Progenitor cell of endocrine pancreas (in vitro differentiated cells): ENCODE results near the gene ACTR3. TPM values are rescaled to one million over a fixed set of nuclear protein-coding genes. Genes with fewer than 3 reads are reported as not detected.
"Not testable (repeated sequence)": the region's sequence is repeated elsewhere in the genome, so short reads cannot be mapped to it uniquely, and the experiment has no call there.

Source experiments
- DNase-seq: peaks from one replicate; pipeline ENCODE4 v3.0.0; 2021; ENCODE audit warnings: low spot score; ENCODE audit not compliant: unreplicated experiment
- H3K27ac Mint-ChIP-seq: 2 replicates; pipeline ENCODE4 v1.8.0; 2021; ENCODE audit warnings: mild to moderate bottlenecking, moderate library complexity, mixed read lengths
- H3K27me3 Mint-ChIP-seq: 2 replicates; pipeline ENCODE4 v1.8.0; 2021; ENCODE audit warnings: mixed read lengths
- H3K36me3 Mint-ChIP-seq: 2 replicates; pipeline ENCODE4 v1.8.0; 2022; ENCODE audit warnings: mixed read lengths; ENCODE audit not compliant: insufficient read depth
- H3K4me1 Mint-ChIP-seq: 2 replicates; pipeline ENCODE4 v1.8.0; 2021; ENCODE audit warnings: low read depth, mixed read lengths
- H3K4me3 Mint-ChIP-seq: 2 replicates; pipeline ENCODE4 v1.8.0; 2021; ENCODE audit warnings: low read depth, mild to moderate bottlenecking, moderate library complexity, mixed read lengths
- H3K9me3 Mint-ChIP-seq: 2 replicates; pipeline ENCODE4 v1.8.0; 2021; ENCODE audit warnings: low read depth, mixed read lengths
- total RNA-seq: library from RNA; stranded (reverse); gene quantifications from 2 replicates; pipeline ENCODE4 v1.2.1, GENCODE V29; 2021
- TF ChIP-seq, protein P1 (sequence below): fragments of 200-600 bp; sonication (generic); IDR thresholded peaks from one replicate; pipeline ENCODE4 v1.5.0; 2021; ENCODE audit warnings: antibody characterized with exemption, mild to moderate bottlenecking; ENCODE audit not compliant: unreplicated experiment

ACTR3 gene
- total RNA-seq, 1 donor from 2014 or later: 156 TPM

DNA sequence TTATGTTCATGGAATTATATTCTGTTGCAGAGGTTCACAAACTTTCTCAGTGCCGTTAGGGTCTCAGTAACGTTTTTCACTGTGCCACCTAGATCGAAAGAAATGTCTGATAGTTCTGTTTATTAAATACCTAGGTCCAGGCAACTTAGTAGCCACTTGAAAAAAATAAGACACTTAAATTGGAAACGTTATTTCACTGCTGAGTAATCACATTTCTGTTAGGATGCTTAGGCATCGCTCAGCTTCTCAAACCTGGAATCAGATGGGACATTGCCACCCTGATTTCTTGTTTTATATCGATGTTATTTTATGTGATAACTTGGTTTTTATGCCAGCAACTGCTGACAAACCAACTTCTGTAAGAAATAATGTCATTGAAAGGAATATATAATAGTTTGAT is 36.0 kb downstream of the ACTR3 start:
- H3K9me3 Mint-ChIP-seq: no peaks in the 10 kb centered on the region

DNA sequence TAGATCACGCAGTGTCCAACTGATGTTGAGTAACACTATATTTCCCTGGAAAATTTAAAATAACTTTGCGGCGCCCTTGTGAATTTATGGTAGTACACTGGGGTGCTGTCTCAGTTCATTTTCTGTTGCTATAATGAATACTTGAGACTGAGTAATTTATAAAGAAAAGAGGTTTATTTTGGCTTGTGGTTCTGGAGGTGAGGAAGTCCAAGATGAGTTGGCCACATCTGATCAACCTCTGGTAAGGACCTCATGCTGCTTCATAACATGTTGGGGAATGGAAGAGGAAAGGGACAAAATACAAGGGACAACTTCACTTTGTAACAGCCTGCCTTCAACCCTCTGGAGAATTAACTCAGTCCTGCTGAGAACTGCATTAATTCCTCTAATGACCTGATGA is 36.4 kb downstream of the ACTR3 start:
- no peaks in the 10 kb centered on the region for H3K9me3 Mint-ChIP-seq
- TF ChIP-seq, protein P1, sequence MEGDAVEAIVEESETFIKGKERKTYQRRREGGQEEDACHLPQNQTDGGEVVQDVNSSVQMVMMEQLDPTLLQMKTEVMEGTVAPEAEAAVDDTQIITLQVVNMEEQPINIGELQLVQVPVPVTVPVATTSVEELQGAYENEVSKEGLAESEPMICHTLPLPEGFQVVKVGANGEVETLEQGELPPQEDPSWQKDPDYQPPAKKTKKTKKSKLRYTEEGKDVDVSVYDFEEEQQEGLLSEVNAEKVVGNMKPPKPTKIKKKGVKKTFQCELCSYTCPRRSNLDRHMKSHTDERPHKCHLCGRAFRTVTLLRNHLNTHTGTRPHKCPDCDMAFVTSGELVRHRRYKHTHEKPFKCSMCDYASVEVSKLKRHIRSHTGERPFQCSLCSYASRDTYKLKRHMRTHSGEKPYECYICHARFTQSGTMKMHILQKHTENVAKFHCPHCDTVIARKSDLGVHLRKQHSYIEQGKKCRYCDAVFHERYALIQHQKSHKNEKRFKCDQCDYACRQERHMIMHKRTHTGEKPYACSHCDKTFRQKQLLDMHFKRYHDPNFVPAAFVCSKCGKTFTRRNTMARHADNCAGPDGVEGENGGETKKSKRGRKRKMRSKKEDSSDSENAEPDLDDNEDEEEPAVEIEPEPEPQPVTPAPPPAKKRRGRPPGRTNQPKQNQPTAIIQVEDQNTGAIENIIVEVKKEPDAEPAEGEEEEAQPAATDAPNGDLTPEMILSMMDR: no peak
- H3K4me3 Mint-ChIP-seq: no peak overlapping the region
- H3K4me1 Mint-ChIP-seq: peaks cover 15% of the 10 kb centered on the region
- peak overlapping the region; percentile 39 for H3K27ac Mint-ChIP-seq
- no peak for DNase-seq
- no peaks in the 10 kb centered on the region for H3K27me3 Mint-ChIP-seq
- peaks cover 19% of the 10 kb centered on the region for H3K36me3 Mint-ChIP-seq

More for the DNA sequence above, 36.0 kb downstream of the ACTR3 start:
- no peaks in the 10 kb centered on the region for H3K27me3 Mint-ChIP-seq
- no peak overlapping the region for H3K27ac Mint-ChIP-seq
- peaks cover 20% of the 10 kb centered on the region for H3K36me3 Mint-ChIP-seq
- DNase-seq: no peak
- H3K4me3 Mint-ChIP-seq: no peak overlapping the region
- TF ChIP-seq, protein P1: no peak
- peaks cover 15% of the 10 kb centered on the region for H3K4me1 Mint-ChIP-seq

DNA sequence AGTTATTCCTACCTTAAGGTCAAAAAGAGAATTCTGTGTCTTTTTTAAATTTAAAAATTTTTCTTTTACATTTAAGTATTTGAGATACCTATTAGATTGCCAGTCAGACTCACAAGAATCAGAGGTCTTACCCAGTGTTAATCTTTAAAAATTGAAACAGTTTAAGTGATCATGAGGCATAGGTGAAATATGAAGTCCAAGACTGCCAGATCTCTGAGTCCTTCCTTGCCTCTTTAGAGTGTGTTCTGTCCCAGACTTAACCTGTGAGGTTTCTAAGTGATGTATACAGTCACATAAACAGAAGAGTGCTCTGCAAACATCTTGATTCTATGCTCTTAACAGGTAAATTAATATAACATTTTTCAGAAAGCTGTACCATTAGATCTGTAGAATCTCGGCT is 40.6 kb downstream of the ACTR3 start:
- Mint-ChIP-seq H3K4me1 (peaks cover 16% of the 10 kb centered on the region), H3K36me3 (peaks cover 22% of the 10 kb centered on the region), H3K9me3 (no peaks in the 10 kb centered on the region), H3K27ac (no peak overlapping the region), H3K4me3 (no peak overlapping the region), H3K27me3 (no peaks in the 10 kb centered on the region)
- TF ChIP-seq, protein P1: no peak
- no peak for DNase-seq

DNA sequence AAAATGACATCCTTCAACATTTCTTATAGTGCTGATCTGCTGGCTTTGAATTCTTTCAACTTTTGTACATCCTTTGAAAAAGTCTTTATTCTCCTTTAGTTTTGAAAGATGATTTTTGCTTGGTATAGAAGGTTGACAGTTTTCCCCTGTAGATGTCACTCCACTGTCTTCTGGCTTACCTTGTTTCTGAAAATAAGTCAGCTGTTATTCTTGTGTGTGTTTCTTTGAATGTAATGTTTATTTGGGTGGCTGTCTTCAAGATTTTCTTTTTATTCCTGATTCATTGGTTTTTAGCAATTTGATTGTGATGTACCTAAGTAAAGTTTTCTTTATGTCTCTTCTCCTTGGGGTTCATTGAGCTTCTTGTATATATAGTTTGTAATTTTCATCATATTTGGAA is 47.6 kb downstream of the ACTR3 start:
- Mint-ChIP-seq H3K9me3 (peaks cover 18% of the 10 kb centered on the region), H3K36me3 (peaks cover 46% of the 10 kb centered on the region)

DNA sequence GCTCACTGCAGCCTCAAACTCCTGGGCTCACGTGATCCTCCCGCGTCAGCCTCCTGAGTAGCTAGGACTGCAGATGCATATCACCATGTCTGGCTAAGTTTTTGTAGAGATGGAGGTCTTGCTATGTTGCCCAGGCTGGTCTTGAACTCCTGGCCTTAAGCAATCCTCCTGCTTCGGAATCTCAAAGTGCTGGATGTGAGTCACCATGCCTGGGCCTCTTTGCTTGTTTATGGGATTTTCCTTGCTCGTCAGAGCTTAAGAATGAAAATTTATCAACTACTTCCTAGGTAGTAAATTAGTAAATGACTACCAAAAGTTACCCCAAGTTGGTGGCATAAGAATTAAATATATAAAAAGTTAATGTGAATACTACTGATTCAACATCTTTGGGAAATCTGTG is 51.0 kb downstream of the ACTR3 start:
- TF ChIP-seq, protein P1: no peak
- H3K4me1 Mint-ChIP-seq: no peaks in the 10 kb centered on the region
- peaks cover 40% of the 10 kb centered on the region for H3K36me3 Mint-ChIP-seq

More for the DNA sequence above, 47.6 kb downstream of the ACTR3 start:
- no peaks in the 10 kb centered on the region for H3K27me3 Mint-ChIP-seq
- no peaks in the 10 kb centered on the region for H3K4me1 Mint-ChIP-seq
- H3K27ac Mint-ChIP-seq: no peak overlapping the region
- no peak overlapping the region for H3K4me3 Mint-ChIP-seq
- TF ChIP-seq, protein P1: no peak
- DNase-seq: no peak

DNA sequence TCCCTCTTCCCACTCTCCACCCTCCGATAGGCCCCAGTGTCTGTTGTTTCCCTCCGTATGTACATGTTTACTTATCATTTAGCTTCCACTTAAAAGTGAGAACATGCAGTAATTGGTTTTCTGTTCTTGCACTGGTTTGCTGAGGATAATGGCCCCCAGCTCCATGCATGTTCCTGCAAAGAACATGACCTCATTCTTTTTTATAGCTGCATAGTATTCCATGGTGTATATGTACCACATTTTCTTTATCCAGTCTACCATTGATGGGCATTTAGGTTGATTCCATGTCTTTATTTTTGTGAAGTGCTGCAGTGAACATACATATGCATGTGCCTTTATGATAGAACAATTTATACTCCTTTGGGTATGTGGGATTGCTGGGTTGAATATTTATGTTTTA is 55.9 kb downstream of the ACTR3 start:
- H3K36me3 Mint-ChIP-seq: peaks cover 35% of the 10 kb centered on the region
- H3K27ac Mint-ChIP-seq, H3K9me3 Mint-ChIP-seq, DNase-seq, H3K4me1 Mint-ChIP-seq, H3K27me3 Mint-ChIP-seq, H3K4me3 Mint-ChIP-seq: not testable (repeated sequence)

More for the DNA sequence above, 51.0 kb downstream of the ACTR3 start:
- H3K9me3 Mint-ChIP-seq: peaks cover 22% of the 10 kb centered on the region
- no peak overlapping the region for H3K4me3 Mint-ChIP-seq
- no peak overlapping the region for H3K27ac Mint-ChIP-seq
- DNase-seq: no peak
- H3K27me3 Mint-ChIP-seq: no peaks in the 10 kb centered on the region

DNA sequence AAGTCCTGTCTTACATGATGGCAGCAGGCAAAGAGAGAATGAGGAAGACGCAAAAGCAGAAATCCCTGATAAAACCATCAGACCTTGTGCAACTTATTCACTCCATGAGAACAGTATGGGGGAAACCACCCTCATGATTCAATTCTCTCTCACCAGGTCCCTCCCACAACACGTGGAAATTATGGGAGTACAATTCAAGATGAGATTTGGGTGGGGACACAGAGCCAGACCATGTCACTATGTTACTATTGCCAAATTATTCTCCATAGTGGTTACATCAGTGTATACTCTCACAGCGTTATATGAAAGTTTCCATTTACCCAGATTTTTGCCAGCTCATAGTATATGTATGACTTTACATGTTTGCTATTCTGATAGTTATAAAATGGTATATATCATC is 61.0 kb downstream of the ACTR3 start:
- not testable (repeated sequence) for H3K27me3 Mint-ChIP-seq, DNase-seq, H3K9me3 Mint-ChIP-seq, H3K27ac Mint-ChIP-seq, H3K4me3 Mint-ChIP-seq, H3K4me1 Mint-ChIP-seq
- peaks cover 34% of the 10 kb centered on the region for H3K36me3 Mint-ChIP-seq
